ENCODE measurements around the gene BDH2. TPM values are rescaled to one million over a fixed set of nuclear protein-coding genes. Genes with fewer than 3 reads are reported as not detected.

BDH2 gene
- total and polyA plus RNA-seq, 2 experiments from 2014 or later: 86.4 to 137 TPM

- Histone ChIP-seq H3K79me2 (no peaks in the 10 kb centered on the region), H3K4me3 (no peak overlapping the region), H3K9me3 (ENCODE audit: low read depth) (no peaks in the 10 kb centered on the region), H3K4me1 (ENCODE audit: insufficient read depth) (no peaks in the 10 kb centered on the region), H3K27me3 (no peaks in the 10 kb centered on the region), H4K20me1 (ENCODE audit: insufficient read depth, poor library complexity, severe bottlenecking) (no peaks in the 10 kb centered on the region), H3K9me2 (replicated peaks; ENCODE audit: insufficient read depth) (no peaks in the 10 kb centered on the region), H3K36me3 (replicated peaks; ENCODE audit: insufficient read depth, low read depth) (no peaks in the 10 kb centered on the region), H3K27ac (no peak overlapping the region), H3K4me2 (no peak overlapping the region), H2AFZ (no peak overlapping the region)
- TF ChIP-seq EZH2 (IDR thresholded peaks at IDR 0.05; ENCODE audit: borderline replicate concordance) (no peak), EZH2phosphoT487 (IDR thresholded peaks at IDR 0.05; ENCODE audit: low read depth, severe bottlenecking, unreplicated experiment) (no peak)
- TF ChIP-seq, protein P1, sequence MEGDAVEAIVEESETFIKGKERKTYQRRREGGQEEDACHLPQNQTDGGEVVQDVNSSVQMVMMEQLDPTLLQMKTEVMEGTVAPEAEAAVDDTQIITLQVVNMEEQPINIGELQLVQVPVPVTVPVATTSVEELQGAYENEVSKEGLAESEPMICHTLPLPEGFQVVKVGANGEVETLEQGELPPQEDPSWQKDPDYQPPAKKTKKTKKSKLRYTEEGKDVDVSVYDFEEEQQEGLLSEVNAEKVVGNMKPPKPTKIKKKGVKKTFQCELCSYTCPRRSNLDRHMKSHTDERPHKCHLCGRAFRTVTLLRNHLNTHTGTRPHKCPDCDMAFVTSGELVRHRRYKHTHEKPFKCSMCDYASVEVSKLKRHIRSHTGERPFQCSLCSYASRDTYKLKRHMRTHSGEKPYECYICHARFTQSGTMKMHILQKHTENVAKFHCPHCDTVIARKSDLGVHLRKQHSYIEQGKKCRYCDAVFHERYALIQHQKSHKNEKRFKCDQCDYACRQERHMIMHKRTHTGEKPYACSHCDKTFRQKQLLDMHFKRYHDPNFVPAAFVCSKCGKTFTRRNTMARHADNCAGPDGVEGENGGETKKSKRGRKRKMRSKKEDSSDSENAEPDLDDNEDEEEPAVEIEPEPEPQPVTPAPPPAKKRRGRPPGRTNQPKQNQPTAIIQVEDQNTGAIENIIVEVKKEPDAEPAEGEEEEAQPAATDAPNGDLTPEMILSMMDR (IDR thresholded peaks at IDR 0.05; ENCODE audit: poor library complexity): no peak
- WGBS (ENCODE audit: low lambda C conversion rate, missing lambda C conversion rate): 98% methylated on average over 3 of the region's 3 CpGs
- DNase-seq (ENCODE audit: low spot score): no peak
Observed at GRCh38 chr4:103123114-103123513, 23.5 kb upstream of the BDH2 start.

DNA sequence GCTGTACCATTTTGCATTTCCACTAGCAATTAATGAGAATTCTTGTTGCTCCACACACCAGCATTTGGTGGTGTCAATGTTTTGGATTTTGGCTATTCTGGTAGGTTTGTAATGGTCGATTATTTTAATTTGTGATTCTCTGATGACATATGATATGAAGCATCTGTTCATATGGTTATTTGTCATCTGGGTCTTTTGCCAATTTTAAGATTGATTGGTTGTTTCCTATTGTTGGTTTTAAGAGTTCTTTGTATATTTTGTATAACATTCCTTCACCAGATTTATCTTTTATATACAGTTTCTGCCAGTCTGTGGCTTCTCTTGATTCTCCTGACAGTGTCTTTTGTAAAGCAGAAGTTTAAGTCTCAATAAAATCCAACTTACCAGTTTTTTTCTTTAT lies 18.5 kb upstream of the BDH2 start:
- H3K9me2 ChIP-seq (replicated peaks; ENCODE audit: insufficient read depth): no peaks in the 10 kb centered on the region
- no peak overlapping the region for H3K27ac ChIP-seq
- no peak overlapping the region for H2AFZ ChIP-seq
- H4K20me1 ChIP-seq (ENCODE audit: insufficient read depth, poor library complexity, severe bottlenecking): no peaks in the 10 kb centered on the region
- no peak for DNase-seq (ENCODE audit: low spot score)
- no peak overlapping the region for H3K4me2 ChIP-seq
- H3K27me3 ChIP-seq: no peaks in the 10 kb centered on the region
- H3K4me1 ChIP-seq (ENCODE audit: insufficient read depth): no peaks in the 10 kb centered on the region
- H3K79me2 ChIP-seq: no peaks in the 10 kb centered on the region
- no peak overlapping the region for H3K4me3 ChIP-seq
- WGBS (ENCODE audit: low lambda C conversion rate, missing lambda C conversion rate): 96% methylated on average over 1 of the region's 1 CpG
- H3K36me3 ChIP-seq (replicated peaks; ENCODE audit: insufficient read depth, low read depth): no peaks in the 10 kb centered on the region
- H3K9me3 ChIP-seq (ENCODE audit: low read depth): no peaks in the 10 kb centered on the region
- TF ChIP-seq EZH2 (IDR thresholded peaks at IDR 0.05; ENCODE audit: borderline replicate concordance) (no peak), EZH2phosphoT487 (IDR thresholded peaks at IDR 0.05; ENCODE audit: low read depth, severe bottlenecking, unreplicated experiment) (no peak)
- TF ChIP-seq, protein P1 (IDR thresholded peaks at IDR 0.05; ENCODE audit: poor library complexity): no peak

DNA sequence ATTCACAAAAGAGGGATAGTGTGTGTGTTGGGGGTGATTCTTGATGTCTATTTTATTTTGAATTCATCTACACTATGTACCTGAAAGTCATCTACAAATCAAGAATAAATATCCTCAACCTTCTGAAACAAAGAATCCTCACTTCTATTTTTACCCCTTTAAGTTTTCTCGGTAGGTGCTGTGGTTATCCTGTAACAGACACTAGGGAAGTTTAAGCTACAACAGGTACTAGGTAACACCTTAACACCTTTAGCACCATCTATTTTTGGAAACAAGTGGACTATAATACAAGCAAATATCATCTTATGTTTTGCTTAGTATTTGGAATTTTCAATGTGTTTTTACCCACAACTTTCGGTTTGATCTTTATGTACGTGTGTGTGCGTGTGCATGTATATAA lies 12.0 kb upstream of the BDH2 start:
- no peaks in the 10 kb centered on the region for H3K79me2 ChIP-seq
- no peaks in the 10 kb centered on the region for H3K27me3 ChIP-seq
- no peak overlapping the region for H3K4me3 ChIP-seq
- H3K9me3 ChIP-seq (ENCODE audit: low read depth): no peaks in the 10 kb centered on the region
- WGBS (ENCODE audit: low lambda C conversion rate, missing lambda C conversion rate): 98% methylated on average over 4 of the region's 4 CpGs
- H3K36me3 ChIP-seq (replicated peaks; ENCODE audit: insufficient read depth, low read depth): no peaks in the 10 kb centered on the region
- H3K4me1 ChIP-seq (ENCODE audit: insufficient read depth): no peaks in the 10 kb centered on the region
- no peaks in the 10 kb centered on the region for H4K20me1 ChIP-seq (ENCODE audit: insufficient read depth, poor library complexity, severe bottlenecking)
- no peak overlapping the region for H3K27ac ChIP-seq
- TF ChIP-seq EZH2 (IDR thresholded peaks at IDR 0.05; ENCODE audit: borderline replicate concordance): no peak
- TF ChIP-seq EZH2phosphoT487 (IDR thresholded peaks at IDR 0.05; ENCODE audit: low read depth, severe bottlenecking, unreplicated experiment): no peak
- TF ChIP-seq, protein P1 (IDR thresholded peaks at IDR 0.05; ENCODE audit: poor library complexity): no peak
- no peak overlapping the region for H2AFZ ChIP-seq
- DNase-seq (ENCODE audit: low spot score): no peak
- H3K4me2 ChIP-seq: no peak overlapping the region
- H3K9me2 ChIP-seq (replicated peaks; ENCODE audit: insufficient read depth): no peaks in the 10 kb centered on the region

DNA sequence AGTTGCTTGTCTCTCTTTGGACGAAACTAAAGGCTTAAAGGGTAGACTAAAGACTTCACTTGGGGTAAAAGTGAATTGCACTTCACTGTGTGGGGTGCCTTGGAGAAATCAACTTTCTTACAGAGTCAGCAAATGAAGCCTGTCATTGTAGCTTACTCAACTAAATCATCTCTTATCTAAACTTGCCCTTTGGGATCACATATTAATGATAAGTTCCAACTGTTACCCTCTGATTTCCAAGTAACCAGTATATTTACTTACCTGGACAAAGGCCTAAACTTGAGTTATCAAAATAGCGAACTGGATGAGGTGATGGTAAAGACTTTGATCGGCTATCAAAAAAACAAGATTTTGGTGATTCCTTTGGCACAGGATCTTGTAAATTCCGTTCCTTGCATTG lies 8.9 kb upstream of the BDH2 start:
- Histone ChIP-seq H3K4me2 (no peak overlapping the region), H3K27ac (no peak overlapping the region), H3K9me3 (ENCODE audit: low read depth) (no peaks in the 10 kb centered on the region), H3K79me2 (no peaks in the 10 kb centered on the region), H3K27me3 (no peaks in the 10 kb centered on the region), H2AFZ (no peak overlapping the region), H3K9me2 (replicated peaks; ENCODE audit: insufficient read depth) (no peaks in the 10 kb centered on the region), H3K36me3 (replicated peaks; ENCODE audit: insufficient read depth, low read depth) (no peaks in the 10 kb centered on the region), H3K4me1 (ENCODE audit: insufficient read depth) (no peaks in the 10 kb centered on the region), H4K20me1 (ENCODE audit: insufficient read depth, poor library complexity, severe bottlenecking) (no peaks in the 10 kb centered on the region), H3K4me3 (no peak overlapping the region)
- 90% methylated on average over 4 of the region's 4 CpGs for WGBS (ENCODE audit: low lambda C conversion rate, missing lambda C conversion rate)
- TF ChIP-seq EZH2phosphoT487 (IDR thresholded peaks at IDR 0.05; ENCODE audit: low read depth, severe bottlenecking, unreplicated experiment): no peak
- DNase-seq (ENCODE audit: low spot score): no peak
